ENCODE data around the gene UCHL5. TPM values are rescaled to one million over a fixed set of nuclear protein-coding genes. Genes with fewer than 3 reads are reported as not detected.

UCHL5 gene
- total and polyA plus RNA-seq, 2 of the 13 experiments (the other 11 are each of a cell fraction or from before 2014, with no cell fraction given) = 18.2 to 44.1 TPM

GRCh38 chr1:193040011-193040410 is 19.1 kb downstream of the UCHL5 start:
- Histone ChIP-seq H3K4me2 (ENCODE audit: low read depth, low read length) (no peak overlapping the region), H3K36me3 (replicated peaks in 1 of 2; ENCODE audit: control insufficient read depth in 1 of 2, insufficient read depth in 2 of 2, low read length in 2 of 2) (peaks cover 0 to 19% of the 10 kb centered on the region in 2 experiments; a peak in 1 of 5 replicates), H3K79me2 (ENCODE audit: insufficient read depth, low read length) (peaks cover 34% of the 10 kb centered on the region), H3K9me3 (ENCODE audit: low read length) (no peaks in the 10 kb centered on the region), H3K9ac (ENCODE audit: insufficient read depth, low read depth, low read length) (no peak overlapping the region), H3K27me3 (ENCODE audit: control insufficient read depth in 1 of 2, insufficient read depth in 2 of 2, low read length in 2 of 2) (no peaks in the 10 kb centered on the region), H3K4me3 (replicated peaks in 1 of 3; ENCODE audit: insufficient read depth in 1 of 3, low read depth in 2 of 3, low read length in 3 of 3) (no peak overlapping the region), H3K27ac (ENCODE audit: extremely low read length, insufficient read depth, low read length) (no peak overlapping the region), H2AFZ (ENCODE audit: low read length) (no peak overlapping the region), H3K4me1 (ENCODE audit: insufficient read depth, low read length) (peaks cover 36% of the 10 kb centered on the region), H4K20me1 (ENCODE audit: insufficient read depth, low read length) (peaks cover 10% of the 10 kb centered on the region; the same call in 1 of the 2 replicates)
- ATAC-seq = no peak
- no peak for FAIRE-seq
- ChIA-PET CTCF (ENCODE audit: low intra/inter-chr PET ratio, low total read pairs) (no interaction called here), POLR2A (no interaction called here)
- no peak for DNase-seq (ENCODE audit: low spot score)
- no TSS peak for BruUV-seq (replicated peaks)
- intact Hi-C loops (cut with micrococcal nuclease; ENCODE audit: unreplicated experiment) = no loop called here
- in situ Hi-C loops (cut with HindIII; ENCODE audit: extremely low pct_ligation_motif_present, low pct_unique_long_range_greater_than_20kb) = no loop called here
- TF ChIP-seq FIP1L1 (IDR thresholded peaks at IDR 0.05; ENCODE audit: borderline replicate concordance, insufficient read depth, low read depth, low read length) = no peak
- 95% methylated on average over 3 of the region's 3 CpGs for WGBS (ENCODE audit: low lambda C conversion rate)

- peak; percentile 86 for ATAC-seq
- peak; percentile 28 for DNase-seq (ENCODE audit: low spot score)
- in situ Hi-C loops (cut with HindIII; ENCODE audit: extremely low pct_ligation_motif_present, low pct_unique_long_range_greater_than_20kb) = no loop called here
- peak overlapping the region; percentile 53 for H3K4me2 ChIP-seq (ENCODE audit: low read depth, low read length)
- peaks cover 24% of the 10 kb centered on the region for H3K4me1 ChIP-seq (ENCODE audit: insufficient read depth, low read length)
- BruUV-seq (replicated peaks) = no TSS peak
- no peaks in the 10 kb centered on the region for H3K27me3 ChIP-seq (ENCODE audit: control insufficient read depth in 1 of 2, insufficient read depth in 2 of 2, low read length in 2 of 2)
- no peak overlapping the region for H3K9ac ChIP-seq (ENCODE audit: insufficient read depth, low read depth, low read length)
- H3K9me3 ChIP-seq (ENCODE audit: low read length) = no peaks in the 10 kb centered on the region
- peak; percentile 21 for FAIRE-seq
- peaks cover 10% of the 10 kb centered on the region; the same call in 1 of the 2 replicates for H4K20me1 ChIP-seq (ENCODE audit: insufficient read depth, low read length)
- intact Hi-C loops (cut with micrococcal nuclease; ENCODE audit: unreplicated experiment) = loop anchor here (1.0 kb wide), 1 partner anchor 23 kb away; the partner anchor contains the start of genes RO60 and UCHL5
- H3K79me2 ChIP-seq (ENCODE audit: insufficient read depth, low read length) = peaks cover 53% of the 10 kb centered on the region
- H3K27ac ChIP-seq (ENCODE audit: extremely low read length, insufficient read depth, low read length) = peak overlapping the region; percentile 53
- H2AFZ ChIP-seq (ENCODE audit: low read length) = no peak overlapping the region
- H3K36me3 ChIP-seq (replicated peaks in 1 of 2; ENCODE audit: control insufficient read depth in 1 of 2, insufficient read depth in 2 of 2, low read length in 2 of 2) = 0 out of 5 replicates have a peak, but pooled peaks cover 0 to 5% of the 10 kb centered on the region in 2 experiments
- ChIA-PET CTCF (ENCODE audit: low intra/inter-chr PET ratio, low total read pairs) (no interaction called here), POLR2A (no interaction called here)
- H3K4me3 ChIP-seq (replicated peaks in 1 of 3; ENCODE audit: insufficient read depth in 1 of 3, low read depth in 2 of 3, low read length in 3 of 3) = no peak overlapping the region; a peak in 1 of 6 replicates
- 64% methylated on average over 3 of the region's 3 CpGs for WGBS (ENCODE audit: low lambda C conversion rate)
- TF ChIP-seq GATA4 (IDR thresholded peaks at IDR 0.05; ENCODE audit: borderline replicate concordance, low read depth) (peak; percentile 24; the same call in 1 of the 2 replicates), NR2F2 (IDR thresholded peaks at IDR 0.05; ENCODE audit: borderline replicate concordance, low read depth) (0 out of 2 replicates have a peak, but pooled peaks have one; percentile 33), ARID5B (CRISPR knock-in tag; IDR thresholded peaks at IDR 0.05) (peak; percentile 59), NR3C1 (CRISPR knock-in tag; IDR thresholded peaks at IDR 0.05) (no peak), NR2F6 (IDR thresholded peaks at IDR 0.05) (peak; percentile 61), NR2F6 (CRISPR knock-in tag; IDR thresholded peaks at IDR 0.05) (peak; percentile 49; the same call in 1 of the 2 replicates), HMG20A (CRISPR knock-in tag; IDR thresholded peaks at IDR 0.05; ENCODE audit: borderline replicate concordance) (peak; percentile 43; the same call in 1 of the 2 replicates)
Measured at GRCh38 chr1:193036337-193037047, 22.7 kb downstream of the UCHL5 start.

Measured in HepG2 (cell line).